Thyroid gland (tissue), 4 donors: ENCODE data around the gene KCNAB2. TPM values are rescaled to one million over a fixed set of nuclear protein-coding genes. Genes with fewer than 3 reads are reported as not detected.

Source experiments
- DNase-seq, 2 donors: peaks; one replicate each; pipeline ENCODE4 v3.0.0-alpha.2; 2019
- H3K27ac ChIP-seq, 3 donors: fragments of 200-600 bp; sonication (generic); 1 replicate in 2 of 3; 2 replicates in 1 of 3; pipeline ENCODE4 v1.5.1; 2016 to 2019; ENCODE audit warnings: mild to moderate bottlenecking in 1 of 3, moderate library complexity in 1 of 3
- H3K27me3 ChIP-seq: fragments of 200-600 bp; sonication (generic); one replicate; pipeline ENCODE4 v1.5.1; 2019
- H3K36me3 ChIP-seq, 2 donors: fragments of 200-600 bp; sonication (generic); one replicate each; pipeline ENCODE4 v1.5.1; 2016 to 2019
- H3K4me1 ChIP-seq, 2 donors: fragments of 200-600 bp; sonication (generic); one replicate each; pipeline ENCODE4 v1.5.1; 2017 to 2019
- H3K4me3 ChIP-seq, 3 donors: fragments of 200-600 bp; sonication (generic); replicated peaks in 1 of 3; 1 replicate in 2 of 3; 2 replicates in 1 of 3; pipeline ENCODE4 v1.5.1; 2016; ENCODE audit warnings: mild to moderate bottlenecking in 1 of 3
- H3K9me3 ChIP-seq: fragments of 200-600 bp; sonication (generic); one replicate; pipeline ENCODE4 v1.5.1; 2017
- POLR2A ChIP-seq, 2 donors: fragments of 450-650 bp; IDR thresholded peaks; one replicate each; pipeline ENCODE4 v1.6.1; 2017; ENCODE audit warnings: antibody characterized with exemption in 2 of 2, mild to moderate bottlenecking in 2 of 2, moderate library complexity in 1 of 2
- WGBS, 2 donors: methylation state at CpG; one replicate each; pipeline ENCODE4 v1.1.5; 2017; 5-methylcytosine and 5-hydroxymethylcytosine counted together
- intact Hi-C: fragments of 100-400 bp; cut with DNase I; formaldehyde crosslinking; loops from one replicate; pipeline ENCODE4 v1.15.1; 2023
- total RNA-seq, 4 donors: library from RNA; depleted of rRNA; stranded (reverse); fragments of >200 nt; gene quantifications; one replicate each; pipeline ENCODE4 v1.2.3, GENCODE V29; 2016
- TF ChIP-seq, protein P1 (sequence below), 6 experiments: fragments of 200-600 bp in 3 of 6; fragments of 450-650 bp in 3 of 6; sonication (generic) in 3 of 6; IDR thresholded peaks; one replicate each; pipeline ENCODE4 v1.5.1; 2016 to 2019; ENCODE audit warnings: antibody characterized with exemption in 6 of 6, mild to moderate bottlenecking in 2 of 6, inconsistent platforms in 1 of 6, moderate library complexity in 1 of 6

Gene KCNAB2
- total RNA-seq, 4 donors from 2014 or later, result 3.1 to 7.3 (median 6.1) TPM

DNA sequence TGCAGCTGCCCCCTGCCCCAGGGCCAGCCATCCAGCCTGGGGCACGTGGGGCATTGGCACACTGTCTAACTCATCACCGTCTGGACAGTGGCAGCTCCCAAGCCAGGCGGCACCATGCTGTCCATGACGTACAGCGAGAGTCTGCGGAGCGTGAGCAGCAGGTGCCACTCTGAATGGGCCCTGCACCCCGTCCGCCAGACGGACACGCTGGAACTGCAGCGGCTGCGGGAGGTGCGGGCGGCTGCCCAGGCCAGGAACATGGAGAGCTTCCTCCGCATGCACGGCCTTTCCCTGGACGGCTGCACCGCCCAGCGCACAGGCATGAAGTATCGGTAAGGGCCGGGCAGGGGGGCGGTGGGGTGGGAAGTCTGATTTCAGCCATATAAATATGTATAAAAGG is 5.7 kb downstream of the KCNAB2 start:
- Histone ChIP-seq H3K4me3 (no peak overlapping the region), H3K4me1 (peaks cover 0 to 3% of the 10 kb centered on the region in 2 donors), H3K36me3 (no peaks in the 10 kb centered on the region), H3K27me3 (no peaks in the 10 kb centered on the region), H3K27ac (no peak overlapping the region), H3K9me3 (no peaks in the 10 kb centered on the region)
- intact Hi-C loops, result loop anchor here (5.0 to 10.0 kb wide), 2 partner anchors 191 to 293 kb away; partner anchors contain the start of gene HES3
- TF ChIP-seq, protein P1, sequence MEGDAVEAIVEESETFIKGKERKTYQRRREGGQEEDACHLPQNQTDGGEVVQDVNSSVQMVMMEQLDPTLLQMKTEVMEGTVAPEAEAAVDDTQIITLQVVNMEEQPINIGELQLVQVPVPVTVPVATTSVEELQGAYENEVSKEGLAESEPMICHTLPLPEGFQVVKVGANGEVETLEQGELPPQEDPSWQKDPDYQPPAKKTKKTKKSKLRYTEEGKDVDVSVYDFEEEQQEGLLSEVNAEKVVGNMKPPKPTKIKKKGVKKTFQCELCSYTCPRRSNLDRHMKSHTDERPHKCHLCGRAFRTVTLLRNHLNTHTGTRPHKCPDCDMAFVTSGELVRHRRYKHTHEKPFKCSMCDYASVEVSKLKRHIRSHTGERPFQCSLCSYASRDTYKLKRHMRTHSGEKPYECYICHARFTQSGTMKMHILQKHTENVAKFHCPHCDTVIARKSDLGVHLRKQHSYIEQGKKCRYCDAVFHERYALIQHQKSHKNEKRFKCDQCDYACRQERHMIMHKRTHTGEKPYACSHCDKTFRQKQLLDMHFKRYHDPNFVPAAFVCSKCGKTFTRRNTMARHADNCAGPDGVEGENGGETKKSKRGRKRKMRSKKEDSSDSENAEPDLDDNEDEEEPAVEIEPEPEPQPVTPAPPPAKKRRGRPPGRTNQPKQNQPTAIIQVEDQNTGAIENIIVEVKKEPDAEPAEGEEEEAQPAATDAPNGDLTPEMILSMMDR (IDR thresholded peaks at IDR 0.05), result no peak
- TF ChIP-seq POLR2A (IDR thresholded peaks at IDR 0.05), result no peak
- DNase-seq, result no peak
- 89 to 98% methylated on average over 18 of the region's 23 CpGs for WGBS, 2 donors

DNA sequence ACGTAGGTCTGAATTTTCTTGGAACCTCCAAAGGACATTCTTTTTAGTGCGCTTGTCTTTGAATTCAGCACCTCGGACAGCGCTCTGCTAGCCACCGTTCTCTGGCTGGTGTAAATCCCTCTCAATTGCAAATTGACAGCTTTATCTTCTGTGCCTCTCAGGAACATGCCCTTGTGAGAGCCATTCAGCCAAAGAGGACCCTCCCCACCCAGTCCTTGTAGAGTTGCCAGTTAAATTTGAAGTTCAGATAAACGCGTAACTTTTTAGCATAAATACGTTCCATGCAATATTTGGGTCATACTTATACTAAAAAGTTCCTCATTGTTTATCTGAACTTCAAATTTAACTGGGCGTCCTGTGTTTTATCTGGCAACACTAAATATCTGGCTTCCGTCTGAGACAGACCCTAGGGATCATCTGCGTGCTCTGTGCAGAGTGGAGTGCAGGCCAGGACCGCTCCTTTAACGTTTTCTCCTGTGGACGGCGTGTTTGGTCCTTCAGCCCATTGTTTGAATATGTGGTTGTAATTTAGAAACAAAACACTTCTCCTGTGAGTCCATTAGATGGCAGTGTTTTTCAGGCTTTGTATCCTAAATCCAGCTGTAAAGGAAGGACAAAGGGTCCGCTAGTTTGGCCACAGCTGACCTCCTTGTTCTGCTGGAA is 7.0 kb downstream of the KCNAB2 start:
- Histone ChIP-seq H3K9me3 (no peaks in the 10 kb centered on the region), H3K4me1 (peaks cover 0 to 3% of the 10 kb centered on the region in 2 donors), H3K36me3 (no peaks in the 10 kb centered on the region), H3K4me3 (no peak overlapping the region), H3K27me3 (no peaks in the 10 kb centered on the region), H3K27ac (no peak overlapping the region)
- DNase-seq, result peak; percentile 67 to 79
- 4 to 15% methylated on average over 16 of the region's 16 CpGs for WGBS, 2 donors
- intact Hi-C loops, result loop anchor here (5.0 to 10.0 kb wide), 2 partner anchors 190 to 292 kb away; partner anchors contain the start of gene HES3
- no peak for TF ChIP-seq POLR2A (IDR thresholded peaks at IDR 0.05)
- TF ChIP-seq, protein P1 (IDR thresholded peaks at IDR 0.05), result peak in 3 of 6 experiments; percentile 23 to 50 (median 44)

DNA sequence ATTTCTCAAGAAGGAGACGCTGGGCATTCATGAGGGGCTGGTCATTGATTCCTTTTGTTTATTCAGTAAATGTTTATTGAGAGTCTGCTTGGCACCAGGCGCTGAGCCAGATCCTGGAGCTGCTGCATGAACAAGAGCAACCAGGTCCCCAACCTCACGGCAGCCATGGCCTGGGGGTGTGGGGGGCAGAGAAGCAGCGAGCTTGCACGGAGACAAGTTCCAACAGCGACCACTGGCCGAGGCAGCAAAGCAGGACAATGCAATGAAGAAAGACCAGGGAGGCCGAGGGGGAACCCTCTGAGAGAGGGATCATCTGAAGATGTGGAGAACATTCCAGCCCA is 7.5 kb downstream of the KCNAB2 start:
- H3K36me3 ChIP-seq, result no peaks in the 10 kb centered on the region
- WGBS, 2 donors, result 9 to 25% methylated on average over 8 of the region's 8 CpGs
- H3K9me3 ChIP-seq, result no peaks in the 10 kb centered on the region
- peaks cover 0 to 5% of the 10 kb centered on the region in 2 donors for H3K4me1 ChIP-seq
- no peak overlapping the region for H3K4me3 ChIP-seq
- no peaks in the 10 kb centered on the region for H3K27me3 ChIP-seq
- peak in 1 of 2 donors; percentile 19 for DNase-seq
- intact Hi-C loops, result loop anchor here (5.0 to 10.0 kb wide), 2 partner anchors 189 to 292 kb away; partner anchors contain the start of gene HES3
- TF ChIP-seq, protein P1 (IDR thresholded peaks at IDR 0.05), result no peak
- no peak for TF ChIP-seq POLR2A (IDR thresholded peaks at IDR 0.05)
- no peak overlapping the region for H3K27ac ChIP-seq

DNA sequence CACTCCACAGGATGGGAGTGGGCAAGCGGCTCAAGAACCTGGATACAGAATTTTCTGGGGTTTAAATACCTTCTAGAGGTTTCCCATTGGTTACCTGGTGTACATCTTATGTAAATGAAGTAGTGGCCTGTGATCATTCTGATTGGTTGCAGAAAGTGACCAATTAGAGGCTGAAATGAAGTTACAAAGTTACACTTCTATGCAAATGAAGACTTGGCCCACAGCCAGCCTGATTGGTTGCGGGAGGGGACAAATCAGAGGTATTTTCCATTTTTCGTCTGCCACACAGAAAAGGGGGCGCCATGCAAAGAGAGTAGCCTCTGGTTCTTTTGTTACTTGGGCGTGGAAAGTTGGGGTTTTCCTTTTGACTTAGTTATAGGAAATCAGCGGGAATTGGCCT is 8.9 kb downstream of the KCNAB2 start:
- TF ChIP-seq POLR2A (IDR thresholded peaks at IDR 0.05), result no peak
- TF ChIP-seq, protein P1 (IDR thresholded peaks at IDR 0.05), result no peak
- Histone ChIP-seq H3K4me1 (peaks cover 3 to 17% of the 10 kb centered on the region in 2 donors), H3K4me3 (no peak overlapping the region), H3K27ac (no peak overlapping the region), H3K9me3 (no peaks in the 10 kb centered on the region), H3K36me3 (no peaks in the 10 kb centered on the region), H3K27me3 (no peaks in the 10 kb centered on the region)
- intact Hi-C loops, result loop anchor here (5.0 to 10.0 kb wide), 2 partner anchors 188 to 290 kb away; partner anchors contain the start of gene HES3
- 81 to 88% methylated on average over 6 of the region's 6 CpGs for WGBS, 2 donors
- no peak for DNase-seq

DNA sequence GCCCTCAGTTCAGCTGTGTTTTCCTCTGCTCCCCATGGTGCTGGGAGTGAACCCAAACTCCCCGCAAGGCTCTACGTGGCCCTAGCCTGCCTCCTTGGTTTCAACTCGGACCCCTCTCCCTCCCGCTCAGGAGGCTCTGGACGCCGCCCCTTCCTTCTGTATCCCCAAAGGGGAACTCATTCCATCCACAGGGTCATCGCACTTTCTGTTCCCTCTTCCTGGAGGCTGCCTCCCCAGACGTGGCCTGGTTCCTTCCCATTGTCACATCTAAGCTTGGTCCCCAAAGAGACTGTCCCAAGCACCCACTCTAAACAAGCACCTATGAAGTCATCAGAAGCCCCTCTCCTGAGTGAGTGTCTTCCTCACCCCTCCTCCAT is 10.9 kb downstream of the KCNAB2 start:
- Histone ChIP-seq H3K27me3 (no peaks in the 10 kb centered on the region), H3K9me3 (no peaks in the 10 kb centered on the region), H3K36me3 (no peaks in the 10 kb centered on the region), H3K4me1 (peaks cover 3 to 17% of the 10 kb centered on the region in 2 donors), H3K4me3 (no peak overlapping the region), H3K27ac (no peak overlapping the region)
- intact Hi-C loops, result loop anchor here (10.0 kb wide), 1 partner anchor 288 kb away; no protein-coding TSS in a partner anchor
- no peak for DNase-seq
- WGBS, 2 donors, result 84 to 88% methylated on average over 8 of the region's 8 CpGs
- TF ChIP-seq POLR2A (IDR thresholded peaks at IDR 0.05), result no peak
- TF ChIP-seq, protein P1 (IDR thresholded peaks at IDR 0.05), result no peak
